HFFc6 (cell line): Measurements from ENCODE around the gene SYCE1. TPM values are rescaled to one million over a fixed set of nuclear protein-coding genes. Genes with fewer than 3 reads are reported as not detected.
"Not testable (repeated sequence)": the region's sequence is repeated elsewhere in the genome, so short reads cannot be mapped to it uniquely, and the experiment has no call there.

Experiments used
- DNase-seq: peaks from one replicate; pipeline ENCODE4 v3.0.0-alpha.2; 2018
- H3K27ac Mint-ChIP-seq: 2 replicates; pipeline ENCODE4 v1.8.0; 2020; ENCODE audit warnings: mild to moderate bottlenecking, mixed read lengths
- H3K27me3 Mint-ChIP-seq: 2 replicates; pipeline ENCODE4 v1.8.0; 2021; ENCODE audit warnings: mild to moderate bottlenecking, moderate library complexity, mixed read lengths; ENCODE audit not compliant: insufficient read depth
- H3K36me3 Mint-ChIP-seq: 2 replicates; pipeline ENCODE4 v1.8.0; 2021; ENCODE audit warnings: low read depth, mixed read lengths
- H3K4me1 Mint-ChIP-seq: 2 replicates; pipeline ENCODE4 v1.8.0; 2020; ENCODE audit warnings: low read depth, mixed read lengths
- H3K4me3 Mint-ChIP-seq: 2 replicates; pipeline ENCODE4 v1.8.0; 2020; ENCODE audit warnings: mild to moderate bottlenecking, moderate library complexity, mixed read lengths
- H3K9me3 Mint-ChIP-seq: 2 replicates; pipeline ENCODE4 v1.8.0; 2020; ENCODE audit warnings: mild to moderate bottlenecking, mixed read lengths
- CTCF ChIP-seq: fragments of 200-600 bp; sonication (generic); IDR thresholded peaks from 2 replicates; pipeline ENCODE4 v1.5.0; 2021; ENCODE audit warnings: antibody characterized with exemption, mild to moderate bottlenecking
- total RNA-seq, 6 experiments: library from RNA; stranded (reverse); fragmentation: NEBNext Ultra II Directional; extraction: Animal tissue kit (Norgen Biotek cat#: 25700); gene quantifications; 2 replicates in 1 of 6; 3 replicates in 5 of 6; pipeline ENCODE4 v1.2.3, GENCODE V29; 2021

SYCE1 gene
- total RNA-seq, 6 experiments from 2014 or later: not detected

- Mint-ChIP-seq H3K4me3 (no peak overlapping the region), H3K27ac (no peak overlapping the region), H3K36me3 (no peaks in the 10 kb centered on the region), H3K4me1 (no peaks in the 10 kb centered on the region), H3K9me3 (no peaks in the 10 kb centered on the region; the same call in 1 of the 2 replicates), H3K27me3 (peaks cover 2% of the 10 kb centered on the region)
- peak; percentile 65 for TF ChIP-seq CTCF
- peak; percentile 20 for DNase-seq
These were observed 43.5 kb upstream of the SYCE1 start for GRCh38 chr10:133608855-133609254.

- not testable (repeated sequence) for H3K9me3 Mint-ChIP-seq, H3K4me1 Mint-ChIP-seq, H3K27ac Mint-ChIP-seq, H3K4me3 Mint-ChIP-seq, H3K27me3 Mint-ChIP-seq, DNase-seq, H3K36me3 Mint-ChIP-seq
These were observed 38.1 kb upstream of the SYCE1 start for GRCh38 chr10:133603434-133603833.

- H3K4me3 Mint-ChIP-seq: no peak overlapping the region
- no peaks in the 10 kb centered on the region for H3K36me3 Mint-ChIP-seq
- H3K27ac Mint-ChIP-seq: no peak overlapping the region
- H3K27me3 Mint-ChIP-seq: no peaks in the 10 kb centered on the region; the same call in 1 of the 2 replicates
- H3K4me1 Mint-ChIP-seq: no peaks in the 10 kb centered on the region
- no peak for DNase-seq
- TF ChIP-seq CTCF: no peak
- H3K9me3 Mint-ChIP-seq: no peaks in the 10 kb centered on the region
These were observed 35.3 kb upstream of the SYCE1 start for GRCh38 chr10:133600657-133601056.

GRCh38 chr10:133599869-133600268, 34.5 kb upstream of the SYCE1 start:
- H3K36me3 Mint-ChIP-seq, H3K27me3 Mint-ChIP-seq, H3K4me1 Mint-ChIP-seq, DNase-seq, H3K4me3 Mint-ChIP-seq, H3K27ac Mint-ChIP-seq, H3K9me3 Mint-ChIP-seq: not testable (repeated sequence)

- no peaks in the 10 kb centered on the region for H3K4me1 Mint-ChIP-seq
- H3K4me3 Mint-ChIP-seq: no peak overlapping the region
- no peak overlapping the region for H3K27ac Mint-ChIP-seq
- TF ChIP-seq CTCF: no peak
- H3K9me3 Mint-ChIP-seq: no peaks in the 10 kb centered on the region
- peaks cover 16% of the 10 kb centered on the region for H3K27me3 Mint-ChIP-seq
- no peak for DNase-seq
- no peaks in the 10 kb centered on the region for H3K36me3 Mint-ChIP-seq
These were observed 27.3 kb upstream of the SYCE1 start for GRCh38 chr10:133592716-133593115.

GRCh38 chr10:133590970-133591359, 25.6 kb upstream of the SYCE1 start:
- Mint-ChIP-seq H3K4me1 (no peaks in the 10 kb centered on the region), H3K4me3 (no peak overlapping the region), H3K9me3 (no peaks in the 10 kb centered on the region), H3K36me3 (no peaks in the 10 kb centered on the region), H3K27ac (no peak overlapping the region), H3K27me3 (peaks cover 16% of the 10 kb centered on the region)
- DNase-seq: no peak
- no peak for TF ChIP-seq CTCF
